ENCODE data around the gene TMEM239.
A peak's percentile ranks its signal among the peaks of the same experiment; 100 is the strongest.
"Not testable (repeated sequence)": the region's sequence is repeated elsewhere in the genome, so short reads cannot be mapped to it uniquely, and the experiment has no call there.

The TMEM239 gene

GRCh38 chr20:2820896-2821869 lies 5.0 kb downstream of the TMEM239 start:
- DNase-seq (ENCODE audit: low read depth in 2 of 2): no peak

- no peak for DNase-seq (ENCODE audit: low read depth in 2 of 2)
Measured at GRCh38 chr20:2822073-2822472, 5.9 kb downstream of the TMEM239 start.

- DNase-seq (ENCODE audit: low read depth in 2 of 2): no peak
Measured at GRCh38 chr20:2825761-2826160, 9.6 kb downstream of the TMEM239 start.

- no peak for DNase-seq (ENCODE audit: low read depth in 2 of 2)
Measured at GRCh38 chr20:2826655-2827054, 10.5 kb downstream of the TMEM239 start.

- no peak for DNase-seq (ENCODE audit: low read depth in 2 of 2)
Measured at GRCh38 chr20:2829376-2829775, 13.2 kb downstream of the TMEM239 start.

- DNase-seq (ENCODE audit: low read depth in 2 of 2): not testable (repeated sequence)
Measured at GRCh38 chr20:2831206-2831605, 15.0 kb downstream of the TMEM239 start.

- DNase-seq (ENCODE audit: low read depth in 2 of 2): no peak
Measured at GRCh38 chr20:2833761-2834160, 17.6 kb downstream of the TMEM239 start.

GRCh38 chr20:2834401-2835110 lies 18.4 kb downstream of the TMEM239 start:
- no peak for DNase-seq (ENCODE audit: low read depth in 2 of 2)

- no peak for DNase-seq (ENCODE audit: low read depth in 2 of 2)
Measured at GRCh38 chr20:2835331-2835796, 19.2 kb downstream of the TMEM239 start.

- no peak for DNase-seq (ENCODE audit: low read depth in 2 of 2)
Measured at GRCh38 chr20:2836035-2836434, 19.9 kb downstream of the TMEM239 start.

GRCh38 chr20:2837221-2837960 lies 21.2 kb downstream of the TMEM239 start:
- DNase-seq (ENCODE audit: low read depth in 2 of 2): no peak

- DNase-seq (ENCODE audit: low read depth in 2 of 2): no peak
Measured at GRCh38 chr20:2838170-2838797, 22.1 kb downstream of the TMEM239 start.

GRCh38 chr20:2838847-2839671 lies 22.9 kb downstream of the TMEM239 start:
- DNase-seq (ENCODE audit: low read depth in 2 of 2): no peak

GRCh38 chr20:2839732-2840137 lies 23.6 kb downstream of the TMEM239 start:
- DNase-seq (ENCODE audit: low read depth in 2 of 2): no peak

GRCh38 chr20:2840138-2840966 lies 24.2 kb downstream of the TMEM239 start, which contains the start of the genes PCED1A and VPS16:
Gene PCED1A, minus strand, starts transcription at chr20:2840655. Its CDS starts 743 bp downstream, at chr20:2839912.
Gene VPS16, plus strand, starts transcription at chr20:2840745. Its CDS starts 30 bp downstream, at chr20:2840775.
- peak; percentile 74 to 81 for DNase-seq (ENCODE audit: low read depth in 2 of 2)

GRCh38 chr20:2840967-2841531 lies 24.9 kb downstream of the TMEM239 start:
- DNase-seq (ENCODE audit: low read depth in 2 of 2): no peak

GRCh38 chr20:2845607-2846006 lies 29.4 kb downstream of the TMEM239 start:
- DNase-seq (ENCODE audit: low read depth in 2 of 2): no peak

GRCh38 chr20:2846698-2847097 lies 30.5 kb downstream of the TMEM239 start:
- no peak for DNase-seq (ENCODE audit: low read depth in 2 of 2)

- no peak for DNase-seq (ENCODE audit: low read depth in 2 of 2)
Measured at GRCh38 chr20:2847802-2848201, 31.6 kb downstream of the TMEM239 start.

Measured in activated CD8-positive, alpha-beta memory T cell treated with anti-CD3 and anti-CD28 coated beads for 4 hours (primary cell).